H9 (cell line): ENCODE results near the gene PGLYRP3. TPM values are rescaled to one million over a fixed set of nuclear protein-coding genes. Genes with fewer than 3 reads are reported as not detected.

Experiments
- DNase-seq: peaks from one replicate; pipeline ENCODE4 v3.0.0-alpha.2; 2017
- H2AFZ ChIP-seq: one replicate; pipeline ENCODE4 v1.6.1; 2013; ENCODE audit warnings: mild to moderate bottlenecking, low read length, control low read depth, moderate library complexity
- H2AK5ac ChIP-seq: 2 replicates; pipeline ENCODE4 v1.6.1; 2013; ENCODE audit warnings: low read length, control low read depth, mixed read lengths; ENCODE audit not compliant: insufficient read length
- H2BK120ac ChIP-seq: one replicate; pipeline ENCODE4 v1.6.1; 2013; ENCODE audit warnings: low read depth, mild to moderate bottlenecking, low read length, control low read depth, inconsistent platforms; ENCODE audit not compliant: poor library complexity, severe bottlenecking
- H2BK12ac ChIP-seq: 2 replicates; pipeline ENCODE4 v1.6.1; 2013; ENCODE audit warnings: low read length, control low read depth, mixed read lengths, low read depth; ENCODE audit not compliant: insufficient read length
- H2BK15ac ChIP-seq: 2 replicates; pipeline ENCODE4 v1.6.1; 2013; ENCODE audit warnings: low read depth, low read length, control low read depth
- H2BK20ac ChIP-seq: one replicate; pipeline ENCODE4 v1.6.1; 2013; ENCODE audit warnings: low read depth, mild to moderate bottlenecking, low read length, control low read depth, inconsistent platforms; ENCODE audit not compliant: poor library complexity, severe bottlenecking
- H2BK5ac ChIP-seq: 2 replicates; pipeline ENCODE4 v1.6.1; 2013; ENCODE audit warnings: low read length, control low read depth, mixed read lengths; ENCODE audit not compliant: insufficient read length
- H3K14ac ChIP-seq: 2 replicates; pipeline ENCODE4 v1.6.1; 2013; ENCODE audit warnings: low read length, control low read depth; ENCODE audit not compliant: insufficient read depth
- H3K18ac ChIP-seq: 2 replicates; pipeline ENCODE4 v1.6.1; 2013; ENCODE audit warnings: low read depth, mild to moderate bottlenecking, mixed read lengths, low read length, control low read depth; ENCODE audit not compliant: insufficient read length
- H3K23ac ChIP-seq: 2 replicates; pipeline ENCODE4 v1.6.1; 2013; ENCODE audit warnings: low read length, control low read depth, mixed read lengths, low read depth; ENCODE audit not compliant: insufficient read length
- H3K23me2 ChIP-seq: 2 replicates; pipeline ENCODE4 v1.6.1; 2013; ENCODE audit warnings: low read depth, mild to moderate bottlenecking, mixed read lengths, low read length, control low read depth; ENCODE audit not compliant: insufficient read length, poor library complexity, severe bottlenecking
- H3K27ac ChIP-seq: 2 replicates; pipeline ENCODE4 v1.5.1; 2013; ENCODE audit warnings: low read length, control low read depth, mixed read lengths, low read depth; ENCODE audit not compliant: insufficient read length
- H3K27me3 ChIP-seq: 2 replicates; pipeline ENCODE4 v1.6.1; 2013; ENCODE audit warnings: low read length, control low read depth, inconsistent platforms; ENCODE audit not compliant: insufficient read depth
- H3K4ac ChIP-seq: 2 replicates; pipeline ENCODE4 v1.6.1; 2013; ENCODE audit warnings: low read depth, mild to moderate bottlenecking, control low read depth, inconsistent platforms, low read length, moderate library complexity
- H3K4me1 ChIP-seq: 2 replicates; pipeline ENCODE4 v1.6.1; 2013; ENCODE audit warnings: low read length, control low read depth, inconsistent platforms; ENCODE audit not compliant: insufficient read depth
- H3K4me2 ChIP-seq: 2 replicates; pipeline ENCODE4 v1.6.1; 2013; ENCODE audit warnings: low read length, control low read depth, mixed read lengths; ENCODE audit not compliant: insufficient read length, insufficient read depth
- H3K56ac ChIP-seq: 2 replicates; pipeline ENCODE4 v1.6.1; 2013; ENCODE audit warnings: low read depth, mild to moderate bottlenecking, mixed read lengths, low read length, control low read depth; ENCODE audit not compliant: insufficient read length
- H3K79me1 ChIP-seq: 2 replicates; pipeline ENCODE4 v1.6.1; 2013; ENCODE audit warnings: low read depth, mild to moderate bottlenecking, moderate library complexity, low read length, control low read depth, inconsistent platforms; ENCODE audit not compliant: insufficient read depth, poor library complexity, severe bottlenecking
- H3K79me2 ChIP-seq: 2 replicates; pipeline ENCODE4 v1.6.1; 2013; ENCODE audit warnings: low read length, control low read depth, inconsistent platforms; ENCODE audit not compliant: insufficient read depth
- H3K9ac ChIP-seq: 2 replicates; pipeline ENCODE4 v1.6.1; 2013; ENCODE audit warnings: low read length, control low read depth, mixed read lengths; ENCODE audit not compliant: insufficient read length; ENCODE audit errors: extremely low read depth
- H3K9me3 ChIP-seq: one replicate; pipeline ENCODE4 v1.6.1; 2013; ENCODE audit warnings: low read depth, low read length, inconsistent platforms; ENCODE audit not compliant: control insufficient read depth
- H3T11ph ChIP-seq: one replicate; pipeline ENCODE4 v1.6.1; 2013; ENCODE audit warnings: mild to moderate bottlenecking, low read length, control low read depth, inconsistent platforms
- H4K20me1 ChIP-seq: one replicate; pipeline ENCODE4 v1.6.1; 2013; ENCODE audit not compliant: control insufficient read depth, insufficient read length, insufficient read depth
- H4K5ac ChIP-seq: 2 replicates; pipeline ENCODE4 v1.6.1; 2013; ENCODE audit warnings: low read depth, mild to moderate bottlenecking, mixed read lengths, low read length, control low read depth; ENCODE audit not compliant: insufficient read length
- H4K8ac ChIP-seq: replicated peaks from 2 replicates; pipeline ENCODE4 v1.6.1; 2013; ENCODE audit warnings: low read length, control low read depth, mixed read lengths, low read depth; ENCODE audit not compliant: insufficient read length
- H4K91ac ChIP-seq: 2 replicates; pipeline ENCODE4 v1.6.1; 2013; ENCODE audit warnings: low read depth, mild to moderate bottlenecking, moderate library complexity, mixed read lengths, low read length, control low read depth; ENCODE audit not compliant: insufficient read length
- H3K27ac Mint-ChIP-seq, 3 experiments: 2 replicates in 2 of 3; 3 replicates in 1 of 3; pipeline ENCODE4 v1.8.0; 2020 to 2021; ENCODE audit warnings: mixed read lengths in 3 of 3, mild to moderate bottlenecking in 1 of 3, moderate library complexity in 1 of 3
- H3K27me3 Mint-ChIP-seq: 2 replicates; pipeline ENCODE4 v1.8.0; 2021; ENCODE audit warnings: low read depth, mild to moderate bottlenecking, moderate library complexity, mixed read lengths
- H3K36me3 Mint-ChIP-seq, 3 experiments: 2 replicates in 2 of 3; 3 replicates in 1 of 3; pipeline ENCODE4 v1.8.0; 2020 to 2021; ENCODE audit warnings: low read depth in 3 of 3, mixed read lengths in 3 of 3; ENCODE audit not compliant: insufficient read depth in 1 of 3
- H3K4me1 Mint-ChIP-seq, 2 experiments: 2 replicates each; pipeline ENCODE4 v1.8.0; 2020; ENCODE audit warnings: mixed read lengths in 2 of 2
- H3K4me3 Mint-ChIP-seq, 2 experiments: 2 replicates in 1 of 2; 3 replicates in 1 of 2; pipeline ENCODE4 v1.8.0; 2020 to 2021; ENCODE audit warnings: mild to moderate bottlenecking in 2 of 2, mixed read lengths in 2 of 2, moderate library complexity in 1 of 2
- H3K9me3 Mint-ChIP-seq, 2 experiments: 2 replicates in 1 of 2; 3 replicates in 1 of 2; pipeline ENCODE4 v1.8.0; 2020; ENCODE audit warnings: mild to moderate bottlenecking in 2 of 2, mixed read lengths in 2 of 2, moderate library complexity in 1 of 2
- WGBS: extraction: QIAGEN DNeasy Blood & Tissue Kit; methylation state at CpG from one replicate; pipeline ENCODE4 v1.1.7; 2013; ENCODE audit warnings: missing lambda C conversion rate, low lambda C conversion rate, mixed read lengths; ENCODE audit not compliant: insufficient read length; ENCODE audit errors: extremely low coverage; 5-methylcytosine and 5-hydroxymethylcytosine counted together
- total RNA-seq: library from RNA; stranded (reverse); gene quantifications from 2 replicates; pipeline ENCODE4 v1.2.1, GENCODE V29; 2021
- TF ChIP-seq, protein P1 (sequence below): fragments of 200-600 bp; sonication (generic); conservative IDR thresholded peaks from 3 replicates; pipeline ENCODE4 v1.8.0; 2021; ENCODE audit warnings: antibody characterized with exemption, mild to moderate bottlenecking

The PGLYRP3 gene
- total RNA-seq, 1 experiment from 2014 or later: not detected

DNA sequence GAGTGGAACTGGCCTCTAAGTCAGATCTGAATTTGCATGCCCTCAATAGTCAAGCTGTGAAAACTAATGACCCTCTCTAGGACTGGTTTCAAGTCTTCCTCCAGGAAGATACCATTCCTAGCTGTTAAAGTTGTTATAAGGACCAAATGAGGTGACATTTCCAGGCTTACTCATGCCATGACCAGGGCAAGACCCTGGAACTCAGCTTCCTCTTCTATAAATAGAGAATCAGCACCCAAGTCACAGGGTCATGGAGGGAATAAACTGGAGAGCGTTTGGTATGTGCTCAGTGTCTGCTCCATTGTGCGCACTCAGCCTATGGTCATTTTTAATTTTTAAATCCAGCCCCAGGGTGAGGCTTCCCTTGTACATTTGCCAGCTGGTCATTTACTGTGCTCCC lies 47.4 kb upstream of the PGLYRP3 start:
- H3K4me1 Mint-ChIP-seq: no peaks in the 10 kb centered on the region
- Histone ChIP-seq H3K9me3 (no peaks in the 10 kb centered on the region), H2BK12ac (no peak overlapping the region), H3K4ac (no peak overlapping the region), H3K23ac (no peak overlapping the region), H2AK5ac (no peak overlapping the region), H2AFZ (no peak overlapping the region), H4K8ac (no peak overlapping the region), H3K56ac (no peak overlapping the region), H3K79me1 (no peaks in the 10 kb centered on the region), H2BK120ac (no peak overlapping the region), H3K4me2 (no peak overlapping the region), H4K91ac (no peak overlapping the region), H3K9ac (no peak overlapping the region), H4K5ac (no peak overlapping the region), H3K14ac (no peak overlapping the region), H3K27me3 (no peaks in the 10 kb centered on the region), H2BK15ac (no peak overlapping the region), H2BK5ac (no peak overlapping the region), H3K23me2 (no peaks in the 10 kb centered on the region), H3T11ph (no peak overlapping the region), H3K4me1 (no peaks in the 10 kb centered on the region), H2BK20ac (no peak overlapping the region), H4K20me1 (no peaks in the 10 kb centered on the region), H3K79me2 (no peaks in the 10 kb centered on the region), H3K18ac (no peak overlapping the region), H3K27ac (no peak overlapping the region)
- no peak overlapping the region for H3K4me3 Mint-ChIP-seq
- no peak overlapping the region for H3K27ac Mint-ChIP-seq
- peaks cover 2% of the 10 kb centered on the region for H3K27me3 Mint-ChIP-seq
- H3K36me3 Mint-ChIP-seq: no peaks in the 10 kb centered on the region
- peaks cover 0 to 10% of the 10 kb centered on the region in 2 experiments; a peak in 2 of 5 replicates for H3K9me3 Mint-ChIP-seq
- TF ChIP-seq, protein P1, sequence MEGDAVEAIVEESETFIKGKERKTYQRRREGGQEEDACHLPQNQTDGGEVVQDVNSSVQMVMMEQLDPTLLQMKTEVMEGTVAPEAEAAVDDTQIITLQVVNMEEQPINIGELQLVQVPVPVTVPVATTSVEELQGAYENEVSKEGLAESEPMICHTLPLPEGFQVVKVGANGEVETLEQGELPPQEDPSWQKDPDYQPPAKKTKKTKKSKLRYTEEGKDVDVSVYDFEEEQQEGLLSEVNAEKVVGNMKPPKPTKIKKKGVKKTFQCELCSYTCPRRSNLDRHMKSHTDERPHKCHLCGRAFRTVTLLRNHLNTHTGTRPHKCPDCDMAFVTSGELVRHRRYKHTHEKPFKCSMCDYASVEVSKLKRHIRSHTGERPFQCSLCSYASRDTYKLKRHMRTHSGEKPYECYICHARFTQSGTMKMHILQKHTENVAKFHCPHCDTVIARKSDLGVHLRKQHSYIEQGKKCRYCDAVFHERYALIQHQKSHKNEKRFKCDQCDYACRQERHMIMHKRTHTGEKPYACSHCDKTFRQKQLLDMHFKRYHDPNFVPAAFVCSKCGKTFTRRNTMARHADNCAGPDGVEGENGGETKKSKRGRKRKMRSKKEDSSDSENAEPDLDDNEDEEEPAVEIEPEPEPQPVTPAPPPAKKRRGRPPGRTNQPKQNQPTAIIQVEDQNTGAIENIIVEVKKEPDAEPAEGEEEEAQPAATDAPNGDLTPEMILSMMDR: no peak
- WGBS: no CpG with 5 or more reads among the region's 2 CpGs
- no peak for DNase-seq
